Gastrocnemius medialis (tissue), 4 donors: ENCODE measurements around the gene DCUN1D3. TPM values are rescaled to one million over a fixed set of nuclear protein-coding genes. Genes with fewer than 3 reads are reported as not detected.
A peak's percentile ranks its signal among the peaks of the same experiment; 100 is the strongest.

Source experiments
- ATAC-seq, 2 donors: fragments of 150-250 bp; one replicate each; pipeline ENCODE4 v1.9.1; 2016
- DNase-seq, 2 donors: peaks; one replicate each; pipeline ENCODE4 v3.0.0-alpha.2; 2019
- H3K27ac ChIP-seq, 4 donors: fragments of 200-600 bp; sonication (generic); 1 replicate in 1 of 4; 2 replicates in 3 of 4; pipeline ENCODE4 v1.5.1; 2016 to 2018; ENCODE audit warnings: mild to moderate bottlenecking in 2 of 4, moderate library complexity in 1 of 4
- H3K27me3 ChIP-seq, 3 donors: fragments of 200-600 bp; sonication (generic) in 2 of 3; 1 replicate in 1 of 3; 2 replicates in 2 of 3; pipeline versions ENCODE4 v1.5.1 to v1.6.0; 2016 to 2019; ENCODE audit warnings: mild to moderate bottlenecking in 1 of 3, moderate library complexity in 1 of 3
- H3K36me3 ChIP-seq, 2 donors: fragments of 200-600 bp; sonication (generic) in 1 of 2; one replicate each; pipeline ENCODE4 v1.5.1; 2017 to 2018
- H3K4me1 ChIP-seq, 2 donors: fragments of 200-600 bp; sonication (generic) in 1 of 2; one replicate each; pipeline ENCODE4 v1.5.1; 2016 to 2017; ENCODE audit warnings: mild to moderate bottlenecking in 2 of 2
- H3K4me3 ChIP-seq, 4 donors: fragments of 200-600 bp; sonication (generic) in 3 of 4; 1 replicate in 1 of 4; 2 replicates in 3 of 4; pipeline ENCODE4 v1.5.1; 2016 to 2019; ENCODE audit warnings: mild to moderate bottlenecking in 2 of 4
- H3K9me3 ChIP-seq, 3 donors: fragments of 200-600 bp; sonication (generic) in 2 of 3; 1 replicate in 1 of 3; 2 replicates in 2 of 3; pipeline ENCODE4 v1.5.1; 2016 to 2019
- POLR2A ChIP-seq, 2 donors: fragments of 450-650 bp; IDR thresholded peaks; one replicate each; pipeline ENCODE4 v1.6.1; 2017; ENCODE audit warnings: antibody characterized with exemption in 2 of 2, mild to moderate bottlenecking in 2 of 2, moderate library complexity in 2 of 2
- in situ Hi-C, 4 donors: fragments of 200-750 bp; cut with MboI; loops; one replicate each; pipeline versions ENCODE4 v1.15.0 to v1.8.0; 2017; ENCODE audit warnings: low sequenced_read_pairs in 4 of 4
- intact Hi-C: fragments of 100-400 bp; cut with DNase I; formaldehyde crosslinking; loops from one replicate; pipeline ENCODE4 v1.15.1; 2023; ENCODE audit warnings: low total_unique reads
- total RNA-seq, 4 donors: library from RNA; depleted of rRNA; stranded (reverse); fragments of >200 nt; gene quantifications; one replicate each; pipeline versions ENCODE4 v1.1.0 to v1.2.3, GENCODE V29; 2016
- TF ChIP-seq, protein P1 (sequence below), 5 experiments: fragments of 450-650 bp in 3 of 5; fragments of 200-600 bp in 2 of 5; sonication (generic) in 2 of 5; IDR thresholded peaks in 4 of 5; conservative IDR thresholded peaks in 1 of 5; 1 replicate in 4 of 5; 2 replicates in 1 of 5; pipeline ENCODE4 v1.5.1; 2016 to 2019; ENCODE audit warnings: antibody characterized with exemption in 5 of 5, mild to moderate bottlenecking in 3 of 5, moderate library complexity in 3 of 5

Gene DCUN1D3
- total RNA-seq, 4 donors from 2014 or later = 7.6 to 10.5 (median 8.3) TPM

DNA sequence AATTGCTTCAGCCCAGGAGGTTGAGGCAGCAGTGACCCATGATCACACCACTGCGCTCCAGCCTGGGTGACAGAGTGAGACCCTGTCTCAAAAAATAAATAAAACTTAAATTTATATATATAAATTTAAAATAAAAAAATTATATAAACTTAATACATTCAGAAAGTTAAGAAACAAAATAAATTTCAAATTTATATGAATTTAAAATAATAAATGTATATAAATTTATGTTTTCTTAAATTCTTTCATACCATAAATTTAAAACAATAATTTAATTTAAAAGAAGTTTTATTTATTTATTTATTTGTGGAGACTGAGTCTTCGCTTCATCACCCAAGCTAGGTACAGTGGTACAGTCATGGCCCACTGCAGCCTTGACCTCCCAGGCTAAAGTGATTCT is 20.6 kb upstream of the DCUN1D3 start:
- Histone ChIP-seq H3K27ac (no peak overlapping the region), H3K36me3 (peaks cover 0 to 10% of the 10 kb centered on the region in 2 donors), H3K4me3 (no peak overlapping the region), H3K9me3 (no peaks in the 10 kb centered on the region), H3K4me1 (peaks cover 8 to 9% of the 10 kb centered on the region in 2 donors), H3K27me3 (no peaks in the 10 kb centered on the region)
- ATAC-seq (no peak), DNase-seq (no peak)
- TF ChIP-seq, protein P1, sequence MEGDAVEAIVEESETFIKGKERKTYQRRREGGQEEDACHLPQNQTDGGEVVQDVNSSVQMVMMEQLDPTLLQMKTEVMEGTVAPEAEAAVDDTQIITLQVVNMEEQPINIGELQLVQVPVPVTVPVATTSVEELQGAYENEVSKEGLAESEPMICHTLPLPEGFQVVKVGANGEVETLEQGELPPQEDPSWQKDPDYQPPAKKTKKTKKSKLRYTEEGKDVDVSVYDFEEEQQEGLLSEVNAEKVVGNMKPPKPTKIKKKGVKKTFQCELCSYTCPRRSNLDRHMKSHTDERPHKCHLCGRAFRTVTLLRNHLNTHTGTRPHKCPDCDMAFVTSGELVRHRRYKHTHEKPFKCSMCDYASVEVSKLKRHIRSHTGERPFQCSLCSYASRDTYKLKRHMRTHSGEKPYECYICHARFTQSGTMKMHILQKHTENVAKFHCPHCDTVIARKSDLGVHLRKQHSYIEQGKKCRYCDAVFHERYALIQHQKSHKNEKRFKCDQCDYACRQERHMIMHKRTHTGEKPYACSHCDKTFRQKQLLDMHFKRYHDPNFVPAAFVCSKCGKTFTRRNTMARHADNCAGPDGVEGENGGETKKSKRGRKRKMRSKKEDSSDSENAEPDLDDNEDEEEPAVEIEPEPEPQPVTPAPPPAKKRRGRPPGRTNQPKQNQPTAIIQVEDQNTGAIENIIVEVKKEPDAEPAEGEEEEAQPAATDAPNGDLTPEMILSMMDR (IDR thresholded peaks at IDR 0.05 in 4 of 5, conservative IDR thresholded peaks at IDR 0.05 in 1 of 5) = no peak
- TF ChIP-seq POLR2A (IDR thresholded peaks at IDR 0.05) = no peak
- intact Hi-C loops (no loop called here), in situ Hi-C loops (no loop called here)

DNA sequence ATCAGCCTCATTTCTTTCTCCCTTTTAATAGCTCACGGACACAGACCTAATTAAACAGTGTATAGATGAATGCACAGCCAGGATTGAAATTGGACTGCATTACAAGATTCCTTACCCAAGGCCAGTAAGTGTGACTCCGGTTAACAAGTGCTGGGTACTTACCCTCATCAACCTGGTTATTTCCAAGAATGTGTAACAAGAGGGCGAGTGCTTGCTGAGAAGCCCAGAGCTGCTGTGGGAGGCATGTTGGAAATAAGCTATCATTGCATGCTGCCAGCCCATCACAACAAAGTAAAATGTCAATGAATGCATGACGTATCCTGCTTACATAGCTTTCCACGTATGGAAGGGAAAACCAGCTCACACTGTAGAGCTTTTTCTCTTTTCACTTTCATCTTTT is 19.9 kb upstream of the DCUN1D3 start:
- Histone ChIP-seq H3K27ac (no peak overlapping the region), H3K4me1 (peaks cover 8 to 9% of the 10 kb centered on the region in 2 donors), H3K36me3 (peaks cover 0 to 5% of the 10 kb centered on the region in 2 donors), H3K9me3 (no peaks in the 10 kb centered on the region), H3K27me3 (no peaks in the 10 kb centered on the region), H3K4me3 (no peak overlapping the region)
- no peak for TF ChIP-seq POLR2A (IDR thresholded peaks at IDR 0.05)
- TF ChIP-seq, protein P1 (IDR thresholded peaks at IDR 0.05 in 4 of 5, conservative IDR thresholded peaks at IDR 0.05 in 1 of 5) = no peak
- in situ Hi-C loops (no loop called here), intact Hi-C loops (no loop called here)
- ATAC-seq (no peak), DNase-seq (no peak)

DNA sequence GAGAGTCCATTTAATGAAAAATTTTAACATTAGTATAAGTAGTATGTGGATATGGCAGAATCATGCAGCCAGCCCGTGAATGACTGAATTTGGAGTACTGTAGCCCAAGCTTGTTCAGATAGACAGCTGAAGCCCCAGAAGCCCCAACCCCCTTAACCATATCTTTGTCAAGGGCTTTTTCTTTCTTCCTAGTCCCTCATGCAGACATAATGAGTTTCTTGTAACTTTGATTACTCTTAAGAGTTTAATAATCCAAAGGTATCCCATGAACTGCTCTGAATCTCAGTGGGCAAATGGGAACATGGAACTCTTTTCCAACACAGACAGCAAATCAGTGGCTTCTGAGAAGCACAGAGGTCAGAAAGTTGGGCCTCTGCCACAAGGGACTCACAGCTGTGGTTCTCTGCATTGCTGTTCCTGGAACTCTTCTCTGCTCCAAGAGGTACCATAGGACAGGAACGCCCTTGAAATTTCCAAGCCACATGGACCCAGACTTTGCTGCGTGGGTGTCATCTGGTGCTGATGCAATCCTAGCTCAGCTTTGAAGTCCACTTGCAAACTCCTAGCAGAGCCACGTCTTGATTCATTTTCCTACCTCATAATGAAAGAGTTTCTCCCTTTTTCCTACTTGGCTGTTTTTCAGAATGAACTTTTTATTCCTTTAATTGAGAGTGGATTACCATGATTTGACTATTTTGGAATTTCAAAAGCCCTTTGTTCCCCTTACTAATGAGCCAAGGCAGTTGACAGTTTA is 18.5 kb upstream of the DCUN1D3 start:
- in situ Hi-C loops (loop anchor here in 2 of 4 donors (10.0 kb wide), 1 partner anchor 64 kb away; no protein-coding TSS in a partner anchor), intact Hi-C loops (loop anchor here (5.0 kb wide), 1 partner anchor 159 kb away; no protein-coding TSS in a partner anchor)
- peak overlapping the region in 3 of 4 donors; percentile 15 to 21 (median 17) for H3K27ac ChIP-seq
- no peak for TF ChIP-seq POLR2A (IDR thresholded peaks at IDR 0.05)
- TF ChIP-seq, protein P1 (IDR thresholded peaks at IDR 0.05 in 4 of 5, conservative IDR thresholded peaks at IDR 0.05 in 1 of 5) = no peak
- H3K27me3 ChIP-seq = no peaks in the 10 kb centered on the region
- no peaks in the 10 kb centered on the region for H3K9me3 ChIP-seq
- no peaks in the 10 kb centered on the region for H3K36me3 ChIP-seq
- peaks cover 8 to 9% of the 10 kb centered on the region in 2 donors for H3K4me1 ChIP-seq
- peak; percentile 79 to 81 for ATAC-seq
- no peak overlapping the region for H3K4me3 ChIP-seq
- DNase-seq = peak; percentile 31 to 71

DNA sequence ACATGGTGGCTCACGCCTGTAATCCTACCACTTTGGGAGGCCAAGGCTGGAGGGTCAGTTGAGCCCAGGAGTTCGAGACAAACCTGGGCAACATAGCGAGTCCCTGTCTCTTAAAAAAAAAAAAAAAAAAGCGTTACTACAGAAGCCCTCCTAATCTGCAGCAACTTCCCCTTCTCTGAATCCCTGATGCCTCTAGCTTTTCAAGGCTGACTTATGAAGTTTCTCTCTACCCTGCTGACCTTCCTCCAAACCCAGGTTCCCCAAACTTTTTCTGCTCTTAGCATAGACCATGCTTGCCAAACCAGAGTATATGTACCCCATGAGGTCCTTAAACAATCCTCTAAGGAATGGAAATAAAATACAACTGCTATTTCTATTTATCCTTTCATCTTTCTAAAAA is 16.8 kb upstream of the DCUN1D3 start:
- peaks cover 9 to 12% of the 10 kb centered on the region in 2 donors for H3K4me1 ChIP-seq
- no peak for DNase-seq
- no peak for ATAC-seq
- H3K27me3 ChIP-seq = no peaks in the 10 kb centered on the region
- no peak for TF ChIP-seq POLR2A (IDR thresholded peaks at IDR 0.05)
- TF ChIP-seq, protein P1 (IDR thresholded peaks at IDR 0.05 in 4 of 5, conservative IDR thresholded peaks at IDR 0.05 in 1 of 5) = no peak
- in situ Hi-C loops (loop anchor here in 2 of 4 donors (10.0 kb wide), 1 partner anchor 62 kb away; no protein-coding TSS in a partner anchor), intact Hi-C loops (loop anchor here (5.0 kb wide), 1 partner anchor 160 kb away; no protein-coding TSS in a partner anchor)
- H3K36me3 ChIP-seq = no peaks in the 10 kb centered on the region
- H3K4me3 ChIP-seq = no peak overlapping the region
- no peaks in the 10 kb centered on the region for H3K9me3 ChIP-seq
- H3K27ac ChIP-seq = no peak overlapping the region
